ENCODE data around the gene COL27A1. TPM values are rescaled to one million over a fixed set of nuclear protein-coding genes. Genes with fewer than 3 reads are reported as not detected.

Gene COL27A1
- total RNA-seq, 1 experiment from 2014 or later: 12.0 TPM

DNA sequence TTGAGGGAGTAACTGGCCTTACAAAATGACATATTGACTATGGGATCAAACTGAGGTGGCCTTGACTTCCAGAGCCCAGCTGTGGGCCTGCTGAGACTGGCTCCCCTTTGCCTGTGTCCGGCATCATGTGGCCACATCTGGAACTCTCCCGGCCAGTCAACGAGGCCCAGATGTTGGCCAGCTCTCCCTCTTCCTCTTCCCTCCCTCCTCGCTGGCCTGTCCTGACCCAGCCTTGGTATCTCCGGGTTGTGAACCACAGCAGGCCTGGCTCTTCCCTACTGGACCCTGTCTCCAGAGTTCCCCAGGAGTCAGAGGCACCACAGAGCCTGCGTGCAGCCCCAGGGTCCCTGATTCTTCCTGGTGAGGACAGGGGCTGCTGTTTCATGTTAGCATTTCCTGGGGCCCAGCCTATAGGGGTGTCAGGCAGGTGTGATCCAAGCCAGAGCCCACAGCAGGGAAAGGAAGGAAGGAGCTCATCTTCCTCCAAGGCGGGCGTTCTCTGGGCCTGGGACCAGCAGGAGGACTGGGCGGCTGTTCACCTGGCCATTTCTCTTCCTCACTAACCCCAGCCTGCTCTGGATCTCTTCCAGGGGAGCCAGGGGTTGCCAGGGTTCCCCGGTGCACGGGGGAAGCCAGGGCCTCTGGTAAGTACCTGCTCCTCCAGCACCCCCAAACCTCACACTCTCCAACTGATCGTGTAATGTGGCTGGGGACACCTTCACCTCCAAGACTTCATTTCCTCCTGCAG, 81.2 kb downstream of the COL27A1 start:
- H3K36me3 ChIP-seq (ENCODE audit: control insufficient read depth in 1 of 2, insufficient read depth in 2 of 2, low read length in 2 of 2): no peaks in the 10 kb centered on the region
- no peak for TF ChIP-seq EZH2phosphoT487 (IDR thresholded peaks at IDR 0.05; ENCODE audit: borderline replicate concordance)
- TF ChIP-seq SIN3A (IDR thresholded peaks at IDR 0.05; ENCODE audit: low read depth): no peak
- TF ChIP-seq, protein P1, sequence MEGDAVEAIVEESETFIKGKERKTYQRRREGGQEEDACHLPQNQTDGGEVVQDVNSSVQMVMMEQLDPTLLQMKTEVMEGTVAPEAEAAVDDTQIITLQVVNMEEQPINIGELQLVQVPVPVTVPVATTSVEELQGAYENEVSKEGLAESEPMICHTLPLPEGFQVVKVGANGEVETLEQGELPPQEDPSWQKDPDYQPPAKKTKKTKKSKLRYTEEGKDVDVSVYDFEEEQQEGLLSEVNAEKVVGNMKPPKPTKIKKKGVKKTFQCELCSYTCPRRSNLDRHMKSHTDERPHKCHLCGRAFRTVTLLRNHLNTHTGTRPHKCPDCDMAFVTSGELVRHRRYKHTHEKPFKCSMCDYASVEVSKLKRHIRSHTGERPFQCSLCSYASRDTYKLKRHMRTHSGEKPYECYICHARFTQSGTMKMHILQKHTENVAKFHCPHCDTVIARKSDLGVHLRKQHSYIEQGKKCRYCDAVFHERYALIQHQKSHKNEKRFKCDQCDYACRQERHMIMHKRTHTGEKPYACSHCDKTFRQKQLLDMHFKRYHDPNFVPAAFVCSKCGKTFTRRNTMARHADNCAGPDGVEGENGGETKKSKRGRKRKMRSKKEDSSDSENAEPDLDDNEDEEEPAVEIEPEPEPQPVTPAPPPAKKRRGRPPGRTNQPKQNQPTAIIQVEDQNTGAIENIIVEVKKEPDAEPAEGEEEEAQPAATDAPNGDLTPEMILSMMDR (IDR thresholded peaks at IDR 0.05 in 2 of 3, conservative IDR thresholded peaks at IDR 0.05 in 1 of 3; ENCODE audit: borderline replicate concordance in 1 of 3, insufficient read depth in 1 of 3, low read depth in 2 of 3, low read length in 2 of 3): no peak
- no peak for TF ChIP-seq MAX (IDR thresholded peaks at IDR 0.05)
- TF ChIP-seq REST (IDR thresholded peaks at IDR 0.05; ENCODE audit: low read depth): no peak
- TF ChIP-seq YY1 (IDR thresholded peaks at IDR 0.05; ENCODE audit: extremely low read depth, insufficient replicate concordance, low read depth, low read length): no peak
- TF ChIP-seq SRF (IDR thresholded peaks at IDR 0.05; ENCODE audit: low read depth): no peak
- no peak for TF ChIP-seq ZNF274 (IDR thresholded peaks at IDR 0.05; ENCODE audit: low read depth, low read length)
- no peak for TF ChIP-seq EZH2 (IDR thresholded peaks at IDR 0.05)
- no peak for TF ChIP-seq ELF1 (IDR thresholded peaks at IDR 0.05; ENCODE audit: borderline replicate concordance, low read depth)
- no peak for TF ChIP-seq SP1 (IDR thresholded peaks at IDR 0.05; ENCODE audit: low read depth)
- no peak for TF ChIP-seq ZFX (IDR thresholded peaks at IDR 0.05)
- TF ChIP-seq POLR2A (IDR thresholded peaks at IDR 0.05; ENCODE audit: borderline replicate concordance, extremely low read depth, insufficient read depth, insufficient read length): no peak
- TF ChIP-seq RAD21 (IDR thresholded peaks at IDR 0.05; ENCODE audit: low read depth): no peak
- no peak for TF ChIP-seq CBX3 (IDR thresholded peaks at IDR 0.05; ENCODE audit: low read depth)
- TF ChIP-seq POLR2AphosphoS5 (IDR thresholded peaks at IDR 0.05; ENCODE audit: low read depth, low read length): no peak
- TF ChIP-seq TCF7L2 (IDR thresholded peaks at IDR 0.05; ENCODE audit: borderline replicate concordance, extremely low read depth, insufficient read depth, insufficient read length): no peak
- TF ChIP-seq CEBPB (IDR thresholded peaks at IDR 0.05; ENCODE audit: low read depth): no peak
- BruUV-seq (replicated peaks): no TSS peak

More for the DNA sequence above, 81.2 kb downstream of the COL27A1 start:
- Histone ChIP-seq H3K9me2 (ENCODE audit: insufficient read depth) (no peaks in the 10 kb centered on the region), H3K9me3 (ENCODE audit: control insufficient read depth in 1 of 2, insufficient read depth in 1 of 2, low read depth in 1 of 2, low read length in 2 of 2) (no peaks in the 10 kb centered on the region), H3K4me1 (ENCODE audit: control insufficient read depth in 1 of 2, insufficient read depth in 2 of 2, low read length in 2 of 2) (peaks cover 0 to 7% of the 10 kb centered on the region in 2 experiments; a peak in 1 of 4 replicates), H4K20me1 (ENCODE audit: insufficient read depth) (no peaks in the 10 kb centered on the region), H3K4me2 (ENCODE audit: low read length) (no peak overlapping the region), H3K27ac (ENCODE audit: low read depth, low read length) (no peak overlapping the region), H3K79me2 (ENCODE audit: insufficient read depth, low read length) (no peaks in the 10 kb centered on the region), H3K9ac (ENCODE audit: low read length) (no peak overlapping the region), H3K4me3 (replicated peaks in 1 of 2; ENCODE audit: low read depth in 1 of 2, low read length in 2 of 2) (no peak overlapping the region), H3K27me3 (ENCODE audit: insufficient read depth, low read length) (no peaks in the 10 kb centered on the region), H2AFZ (ENCODE audit: low read depth, low read length, poor library complexity, severe bottlenecking) (no peak overlapping the region)
- DNase-seq (ENCODE audit: low read depth, low spot score): no peak
- no peak for ATAC-seq
- intact Hi-C loops (cut with micrococcal nuclease): no loop called here
- CTCF ChIA-PET: no interaction called here
- RAD21 ChIA-PET (ENCODE audit: low non-redundant PET in 1 of 2, low total read pairs in 2 of 2, uncharacterized antibody in 2 of 2, unreplicated experiment in 2 of 2): no interaction called here
- POLR2A ChIA-PET: no interaction called here

Measured in HCT116 (cell line).